SK-N-SH (cell line): ENCODE results near the gene VPS9D1. TPM values are rescaled to one million over a fixed set of nuclear protein-coding genes. Genes with fewer than 3 reads are reported as not detected.

Experiments used
- CTCF ChIA-PET: fragments of 300-600, 350-600 bp; formaldehyde crosslinking; extraction: SDS; loops from one replicate; lab custom pipeline; 2021; lab: Yijun Ruan, JAX
- POLR2A ChIA-PET: fragments of 350-600 bp; sonication (Branson Sonifier 250); formaldehyde crosslinking; extraction: SDS; loops from one replicate; lab custom pipeline; 2020; ENCODE audit warnings: antibody characterized with exemption, inconsistent platforms; lab: Yijun Ruan, JAX
- DNase-seq: peaks from one replicate; pipeline ENCODE4 v3.0.0; 2012
- H2AFZ ChIP-seq: fragments of 200-600 bp; sonication (generic); 2 replicates; pipeline ENCODE4 v1.8.1; 2016; ENCODE audit warnings: antibody characterized with exemption, mild to moderate bottlenecking, low read depth
- H3F3A ChIP-seq: fragments of 200-600 bp; sonication (generic); replicated peaks from 2 replicates; pipeline ENCODE3; 2016; ENCODE audit warnings: antibody characterized with exemption, mild to moderate bottlenecking; ENCODE audit not compliant: insufficient read depth
- H3K27ac ChIP-seq, 2 experiments: fragments of 200-500 bp in 1 of 2; fragments of 200-600 bp in 1 of 2; sonication (Bioruptor generic) in 1 of 2; sonication (generic), shearing (Covaris generic) in 1 of 2; 2 replicates each; pipeline versions ENCODE4 v1.5.1 to v1.6.1; 2014 to 2016; ENCODE audit warnings: low read depth in 2 of 2, inconsistent platforms in 1 of 2, low read length in 1 of 2, mild to moderate bottlenecking in 1 of 2, mixed read lengths in 1 of 2
- H3K27me3 ChIP-seq: fragments of 200-600 bp; sonication (generic), shearing (Covaris generic); 2 replicates; pipeline ENCODE4 v1.6.1; 2016; ENCODE audit warnings: mixed run types; ENCODE audit not compliant: insufficient read depth
- H3K36me3 ChIP-seq, 2 experiments: fragments of 200-500 bp in 1 of 2; fragments of 200-600 bp in 1 of 2; sonication (Bioruptor generic) in 1 of 2; sonication (generic) in 1 of 2; replicated peaks in 1 of 2; 2 replicates each; pipeline versions ENCODE3 to v1.5.1; 2014 to 2016; ENCODE audit warnings: low read length in 1 of 2, mild to moderate bottlenecking in 1 of 2; ENCODE audit not compliant: insufficient read depth in 2 of 2, control insufficient read depth in 1 of 2
- H3K4me1 ChIP-seq, 2 experiments: fragments of 200-500 bp in 1 of 2; fragments of 200-600 bp in 1 of 2; sonication (Bioruptor generic) in 1 of 2; sonication (generic), shearing (Covaris generic) in 1 of 2; 2 replicates each; pipeline versions ENCODE4 v1.5.1 to v1.6.1; 2014 to 2016; ENCODE audit warnings: low read depth in 1 of 2, low read length in 1 of 2, mixed run types in 1 of 2; ENCODE audit not compliant: insufficient read depth in 2 of 2, control insufficient read depth in 1 of 2
- H3K4me2 ChIP-seq: fragments of 200-600 bp; sonication (generic), shearing (Covaris generic); 2 replicates; pipeline ENCODE4 v1.6.1; 2017; ENCODE audit warnings: mixed run types
- H3K4me3 ChIP-seq, 2 experiments: fragments of 200-500 bp in 1 of 2; fragments of 200-600 bp in 1 of 2; sonication (Bioruptor generic) in 1 of 2; sonication (generic), shearing (Covaris generic) in 1 of 2; 2 replicates each; pipeline versions ENCODE4 v1.5.1 to v1.8.1; 2014 to 2016; ENCODE audit warnings: low read depth in 2 of 2, inconsistent platforms in 1 of 2, low read length in 1 of 2, mild to moderate bottlenecking in 1 of 2, mixed read lengths in 1 of 2, moderate library complexity in 1 of 2
- H3K79me2 ChIP-seq: fragments of 200-600 bp; sonication (generic); 2 replicates; pipeline ENCODE4 v1.8.1; 2017; ENCODE audit warnings: mild to moderate bottlenecking; ENCODE audit not compliant: insufficient read depth
- H3K9ac ChIP-seq: fragments of 200-600 bp; sonication (generic); 2 replicates; pipeline ENCODE4 v1.6.1; 2017; ENCODE audit warnings: mixed run types
- H3K9me2 ChIP-seq: fragments of 200-600 bp; sonication (generic); 2 replicates; pipeline ENCODE4 v1.6.1; 2017; ENCODE audit warnings: mixed run types
- H3K9me3 ChIP-seq: fragments of 200-600 bp; sonication (generic); 2 replicates; pipeline ENCODE4 v1.6.1; 2017; ENCODE audit warnings: mixed run types, mild to moderate bottlenecking, moderate library complexity
- H4K20me1 ChIP-seq: fragments of 200-600 bp; sonication (generic); 2 replicates; pipeline ENCODE4 v1.6.1; 2017; ENCODE audit warnings: mild to moderate bottlenecking, mixed run types; ENCODE audit not compliant: insufficient read depth
- CHD2 ChIP-seq: fragments of 150-350 bp; IDR thresholded peaks from 2 replicates; pipeline ENCODE4 v1.6.1; 2018; ENCODE audit warnings: low read length; ENCODE audit not compliant: partially characterized antibody
- FOSL2 ChIP-seq: IDR thresholded peaks from 2 replicates; pipeline ENCODE4 v1.4.0; 2012; ENCODE audit warnings: low read depth, mild to moderate bottlenecking, moderate library complexity, borderline replicate concordance
- MEF2A ChIP-seq: IDR thresholded peaks from 2 replicates; pipeline ENCODE4 v1.4.0; 2012; ENCODE audit warnings: low read depth, borderline replicate concordance
- MXI1 ChIP-seq: IDR thresholded peaks from 2 replicates; pipeline ENCODE4 v1.6.1; 2012; ENCODE audit warnings: mild to moderate bottlenecking, low read depth, low read length, improper control_type of control experiment
- NRF1 ChIP-seq: IDR thresholded peaks from 2 replicates; pipeline ENCODE4 v1.6.1; 2012; ENCODE audit warnings: low read depth, mild to moderate bottlenecking, low read length
- RXRA ChIP-seq: IDR thresholded peaks from 2 replicates; pipeline ENCODE4 v1.4.0; 2012; ENCODE audit warnings: low read depth, mild to moderate bottlenecking, borderline replicate concordance
- TAF1 ChIP-seq: IDR thresholded peaks from 2 replicates; pipeline ENCODE4 v1.6.1; 2012; ENCODE audit warnings: low read depth, mild to moderate bottlenecking, low read length, moderate library complexity, borderline replicate concordance
- YY1 ChIP-seq: IDR thresholded peaks from 2 replicates; pipeline ENCODE4 v1.4.0; 2012; ENCODE audit warnings: low read depth, mild to moderate bottlenecking
- WGBS: methylation state at CpG from one replicate; pipeline ENCODE4 v1.1.6; 2017; ENCODE audit warnings: low lambda C conversion rate; 5-methylcytosine and 5-hydroxymethylcytosine counted together
- polyA plus RNA-seq, 3 experiments: library from polyadenylated mRNA; depleted of rRNA; stranded (reverse); fragments of >200 nt; gene quantifications; 2 replicates each; pipeline ENCODE4 v1.2.3, GENCODE V29; 2012
- TF ChIP-seq, protein P1 (sequence below): fragments of 200-600 bp; sonication (generic); IDR thresholded peaks from 2 replicates; pipeline ENCODE4 v1.6.1; 2017; ENCODE audit warnings: antibody characterized with exemption, mild to moderate bottlenecking, moderate library complexity
- TF ChIP-seq, protein P2 (sequence below): fragments of 150-350 bp; IDR thresholded peaks from 2 replicates; pipeline ENCODE4 v1.6.1; 2016; ENCODE audit warnings: mild to moderate bottlenecking, low read depth, low read length
- TF ChIP-seq, protein P3 (sequence below): IDR thresholded peaks from 2 replicates; pipeline ENCODE4 v1.6.1; 2012; ENCODE audit warnings: mild to moderate bottlenecking, low read depth, low read length, moderate library complexity
- TF ChIP-seq, protein P4 (sequence below): fragments of 150-350 bp; IDR thresholded peaks from 2 replicates; pipeline ENCODE4 v1.6.1; 2017; ENCODE audit warnings: antibody characterized with exemption, low read length, low read depth, borderline replicate concordance
- TF ChIP-seq, protein P5 (sequence below): IDR thresholded peaks from 2 replicates; pipeline ENCODE4 v1.4.0; 2012; ENCODE audit warnings: low read depth

VPS9D1 gene
- polyA plus RNA-seq, 1 of the 3 experiments (the other 2 are of a cell fraction): 10.1 TPM

DNA sequence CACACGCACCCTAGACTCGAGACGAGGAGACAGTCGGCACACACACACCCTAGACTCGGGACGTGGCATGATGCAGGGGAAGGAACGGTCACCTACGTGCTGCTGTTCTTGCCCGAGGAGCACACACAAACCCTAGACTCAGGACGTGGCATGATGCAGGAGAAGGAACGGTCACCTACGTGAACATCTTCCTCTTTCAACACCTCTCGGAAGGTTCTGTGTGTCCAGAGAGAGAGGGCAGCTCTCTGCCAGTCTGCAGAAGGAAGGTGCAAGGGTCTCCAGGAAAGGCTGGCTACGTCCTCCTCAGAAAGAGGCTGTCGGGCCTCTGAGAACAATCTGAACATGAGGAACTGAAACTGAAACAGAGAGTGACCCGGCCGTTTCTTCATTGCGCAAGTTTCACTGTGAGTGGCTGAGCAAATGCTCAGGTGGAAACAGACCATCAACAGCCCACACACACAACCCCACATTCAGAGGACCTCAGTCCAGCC is 44.1 kb upstream of the VPS9D1 start:
- Histone ChIP-seq H3K9me3 (no peaks in the 10 kb centered on the region), H3K9ac (no peak overlapping the region)
- TF ChIP-seq, protein P1, sequence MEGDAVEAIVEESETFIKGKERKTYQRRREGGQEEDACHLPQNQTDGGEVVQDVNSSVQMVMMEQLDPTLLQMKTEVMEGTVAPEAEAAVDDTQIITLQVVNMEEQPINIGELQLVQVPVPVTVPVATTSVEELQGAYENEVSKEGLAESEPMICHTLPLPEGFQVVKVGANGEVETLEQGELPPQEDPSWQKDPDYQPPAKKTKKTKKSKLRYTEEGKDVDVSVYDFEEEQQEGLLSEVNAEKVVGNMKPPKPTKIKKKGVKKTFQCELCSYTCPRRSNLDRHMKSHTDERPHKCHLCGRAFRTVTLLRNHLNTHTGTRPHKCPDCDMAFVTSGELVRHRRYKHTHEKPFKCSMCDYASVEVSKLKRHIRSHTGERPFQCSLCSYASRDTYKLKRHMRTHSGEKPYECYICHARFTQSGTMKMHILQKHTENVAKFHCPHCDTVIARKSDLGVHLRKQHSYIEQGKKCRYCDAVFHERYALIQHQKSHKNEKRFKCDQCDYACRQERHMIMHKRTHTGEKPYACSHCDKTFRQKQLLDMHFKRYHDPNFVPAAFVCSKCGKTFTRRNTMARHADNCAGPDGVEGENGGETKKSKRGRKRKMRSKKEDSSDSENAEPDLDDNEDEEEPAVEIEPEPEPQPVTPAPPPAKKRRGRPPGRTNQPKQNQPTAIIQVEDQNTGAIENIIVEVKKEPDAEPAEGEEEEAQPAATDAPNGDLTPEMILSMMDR: no peak
- TF ChIP-seq, protein P2, sequence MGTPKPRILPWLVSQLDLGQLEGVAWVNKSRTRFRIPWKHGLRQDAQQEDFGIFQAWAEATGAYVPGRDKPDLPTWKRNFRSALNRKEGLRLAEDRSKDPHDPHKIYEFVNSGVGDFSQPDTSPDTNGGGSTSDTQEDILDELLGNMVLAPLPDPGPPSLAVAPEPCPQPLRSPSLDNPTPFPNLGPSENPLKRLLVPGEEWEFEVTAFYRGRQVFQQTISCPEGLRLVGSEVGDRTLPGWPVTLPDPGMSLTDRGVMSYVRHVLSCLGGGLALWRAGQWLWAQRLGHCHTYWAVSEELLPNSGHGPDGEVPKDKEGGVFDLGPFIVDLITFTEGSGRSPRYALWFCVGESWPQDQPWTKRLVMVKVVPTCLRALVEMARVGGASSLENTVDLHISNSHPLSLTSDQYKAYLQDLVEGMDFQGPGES: no peak
- TF ChIP-seq TAF1 (no peak), FOSL2 (no peak), CHD2 (no peak), NRF1 (no peak), MXI1 (no peak), MEF2A (no peak), RXRA (no peak), YY1 (no peak)
- TF ChIP-seq, protein P3, sequence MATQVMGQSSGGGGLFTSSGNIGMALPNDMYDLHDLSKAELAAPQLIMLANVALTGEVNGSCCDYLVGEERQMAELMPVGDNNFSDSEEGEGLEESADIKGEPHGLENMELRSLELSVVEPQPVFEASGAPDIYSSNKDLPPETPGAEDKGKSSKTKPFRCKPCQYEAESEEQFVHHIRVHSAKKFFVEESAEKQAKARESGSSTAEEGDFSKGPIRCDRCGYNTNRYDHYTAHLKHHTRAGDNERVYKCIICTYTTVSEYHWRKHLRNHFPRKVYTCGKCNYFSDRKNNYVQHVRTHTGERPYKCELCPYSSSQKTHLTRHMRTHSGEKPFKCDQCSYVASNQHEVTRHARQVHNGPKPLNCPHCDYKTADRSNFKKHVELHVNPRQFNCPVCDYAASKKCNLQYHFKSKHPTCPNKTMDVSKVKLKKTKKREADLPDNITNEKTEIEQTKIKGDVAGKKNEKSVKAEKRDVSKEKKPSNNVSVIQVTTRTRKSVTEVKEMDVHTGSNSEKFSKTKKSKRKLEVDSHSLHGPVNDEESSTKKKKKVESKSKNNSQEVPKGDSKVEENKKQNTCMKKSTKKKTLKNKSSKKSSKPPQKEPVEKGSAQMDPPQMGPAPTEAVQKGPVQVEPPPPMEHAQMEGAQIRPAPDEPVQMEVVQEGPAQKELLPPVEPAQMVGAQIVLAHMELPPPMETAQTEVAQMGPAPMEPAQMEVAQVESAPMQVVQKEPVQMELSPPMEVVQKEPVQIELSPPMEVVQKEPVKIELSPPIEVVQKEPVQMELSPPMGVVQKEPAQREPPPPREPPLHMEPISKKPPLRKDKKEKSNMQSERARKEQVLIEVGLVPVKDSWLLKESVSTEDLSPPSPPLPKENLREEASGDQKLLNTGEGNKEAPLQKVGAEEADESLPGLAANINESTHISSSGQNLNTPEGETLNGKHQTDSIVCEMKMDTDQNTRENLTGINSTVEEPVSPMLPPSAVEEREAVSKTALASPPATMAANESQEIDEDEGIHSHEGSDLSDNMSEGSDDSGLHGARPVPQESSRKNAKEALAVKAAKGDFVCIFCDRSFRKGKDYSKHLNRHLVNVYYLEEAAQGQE: no peak
- TF ChIP-seq, protein P4, sequence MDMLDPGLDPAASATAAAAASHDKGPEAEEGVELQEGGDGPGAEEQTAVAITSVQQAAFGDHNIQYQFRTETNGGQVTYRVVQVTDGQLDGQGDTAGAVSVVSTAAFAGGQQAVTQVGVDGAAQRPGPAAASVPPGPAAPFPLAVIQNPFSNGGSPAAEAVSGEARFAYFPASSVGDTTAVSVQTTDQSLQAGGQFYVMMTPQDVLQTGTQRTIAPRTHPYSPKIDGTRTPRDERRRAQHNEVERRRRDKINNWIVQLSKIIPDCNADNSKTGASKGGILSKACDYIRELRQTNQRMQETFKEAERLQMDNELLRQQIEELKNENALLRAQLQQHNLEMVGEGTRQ: no peak
- TF ChIP-seq, protein P5, sequence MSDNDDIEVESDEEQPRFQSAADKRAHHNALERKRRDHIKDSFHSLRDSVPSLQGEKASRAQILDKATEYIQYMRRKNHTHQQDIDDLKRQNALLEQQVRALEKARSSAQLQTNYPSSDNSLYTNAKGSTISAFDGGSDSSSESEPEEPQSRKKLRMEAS: no peak
- TF ChIP-seq, all 33 proteins: peak for 0
- ChIA-PET POLR2A (no interaction called here), CTCF (interaction anchor here (0.7 kb wide), 1 partner anchor 27 kb away, joined by 4 read pairs; no protein-coding TSS in a partner anchor)
- Histone ChIP-seq H3F3A (no peaks in the 10 kb centered on the region), H3K27me3 (no peaks in the 10 kb centered on the region), H3K4me3 (no peak overlapping the region), H3K4me2 (no peak overlapping the region), H4K20me1 (no peaks in the 10 kb centered on the region), H2AFZ (no peak overlapping the region), H3K79me2 (no peaks in the 10 kb centered on the region), H3K9me2 (no peaks in the 10 kb centered on the region), H3K36me3 (peaks cover 13 to 16% of the 10 kb centered on the region in 2 experiments), H3K27ac (no peak overlapping the region), H3K4me1 (no peaks in the 10 kb centered on the region)
- no peak for DNase-seq
- WGBS: 95% methylated on average over 17 of the region's 18 CpGs
